ENCODE measurements around the gene ARL16. TPM values are rescaled to one million over a fixed set of nuclear protein-coding genes. Genes with fewer than 3 reads are reported as not detected.

Gene ARL16
- total and polyA plus RNA-seq, 4 donors = 7.9 to 24.3 (median 11.3) TPM

GRCh38 chr17:81723651-81724209 is 40.1 kb upstream of the ARL16 start:
- Histone ChIP-seq H3K27me3 (ENCODE audit: control insufficient read depth in 4 of 4, insufficient read depth in 4 of 4, low read length in 3 of 4) (no peaks in the 10 kb centered on the region), H3K27ac (ENCODE audit: low read depth in 1 of 2, low read length in 2 of 2) (peak overlapping the region in 1 of 2 donors; percentile 60), H3K4me1 (ENCODE audit: control insufficient read depth in 4 of 4, insufficient read depth in 4 of 4, low read length in 3 of 4) (peaks cover 12 to 59% (median 39%) of the 10 kb centered on the region in 4 donors), H3K9ac (ENCODE audit: low read depth in 1 of 2, low read length in 2 of 2) (no peak overlapping the region), H3K36me3 (ENCODE audit: control insufficient read depth in 4 of 4, insufficient read depth in 3 of 4, low read depth in 1 of 4, low read length in 3 of 4) (no peaks in the 10 kb centered on the region), H3K4me3 (ENCODE audit: low read depth in 1 of 3, low read length in 3 of 3) (no peak overlapping the region), H3K9me3 (ENCODE audit: control insufficient read depth in 4 of 4, low read length in 3 of 4) (no peaks in the 10 kb centered on the region)
- 41% methylated on average over 12 of the region's 12 CpGs for WGBS
- no peak for DNase-seq (ENCODE audit: low spot score)
- TF ChIP-seq GABPA (IDR thresholded peaks at IDR 0.05 in 1 of 2, conservative IDR thresholded peaks at IDR 0.05 in 1 of 2) (no peak), JUND (IDR thresholded peaks at IDR 0.05) (no peak), YY1 (IDR thresholded peaks at IDR 0.05) (no peak), RAD21 (IDR thresholded peaks at IDR 0.05) (no peak), TAF1 (conservative IDR thresholded peaks at IDR 0.05) (no peak)

GRCh38 chr17:81722184-81723120 is 38.9 kb upstream of the ARL16 start:
- H3K27ac ChIP-seq (ENCODE audit: low read depth in 1 of 2, low read length in 2 of 2) = peak overlapping the region; percentile 60 to 88
- DNase-seq (ENCODE audit: low spot score) = no peak
- peaks cover 12 to 59% (median 38%) of the 10 kb centered on the region in 4 donors for H3K4me1 ChIP-seq (ENCODE audit: control insufficient read depth in 4 of 4, insufficient read depth in 4 of 4, low read length in 3 of 4)
- H3K9me3 ChIP-seq (ENCODE audit: control insufficient read depth in 4 of 4, low read length in 3 of 4) = no peaks in the 10 kb centered on the region
- H3K27me3 ChIP-seq (ENCODE audit: control insufficient read depth in 4 of 4, insufficient read depth in 4 of 4, low read length in 3 of 4) = no peaks in the 10 kb centered on the region
- 16% methylated on average over 10 of the region's 10 CpGs for WGBS
- TF ChIP-seq CTCF (IDR thresholded peaks at IDR 0.05; ENCODE audit: low read depth, low read length, missing input control) (peak; percentile 14), REST (IDR thresholded peaks at IDR 0.05) (peak; percentile 38), FOXA2 (IDR thresholded peaks at IDR 0.05) (no peak), YY1 (IDR thresholded peaks at IDR 0.05) (peak; percentile 89), ATF3 (IDR thresholded peaks at IDR 0.05) (no peak), FOXA1 (IDR thresholded peaks at IDR 0.05) (peak; percentile 26), JUND (IDR thresholded peaks at IDR 0.05) (no peak), HNF4G (IDR thresholded peaks at IDR 0.05) (peak; percentile 27), EGR1 (IDR thresholded peaks at IDR 0.05; ENCODE audit: low read depth in 2 of 2) (peak in 1 of 2 donors; percentile 46), RXRA (IDR thresholded peaks at IDR 0.05) (peak; percentile 76 to 79), TAF1 (conservative IDR thresholded peaks at IDR 0.05) (no peak), GABPA (IDR thresholded peaks at IDR 0.05 in 1 of 2, conservative IDR thresholded peaks at IDR 0.05 in 1 of 2) (no peak), SP1 (IDR thresholded peaks at IDR 0.05) (peak; percentile 82), MAX (IDR thresholded peaks at IDR 0.05) (no peak), NR2F2 (IDR thresholded peaks at IDR 0.05) (peak; percentile 42), HNF4A (conservative IDR thresholded peaks at IDR 0.05) (peak; percentile 77 to 80), RAD21 (IDR thresholded peaks at IDR 0.05) (peak in 1 of 2 donors; percentile 23), ZBTB33 (IDR thresholded peaks at IDR 0.05) (no peak)
- H3K9ac ChIP-seq (ENCODE audit: low read depth in 1 of 2, low read length in 2 of 2) = peak overlapping the region in 1 of 2 donors; percentile 13
- H3K4me3 ChIP-seq (ENCODE audit: low read depth in 1 of 3, low read length in 3 of 3) = no peak overlapping the region
- peaks cover 0 to 5% (median 0%) of the 10 kb centered on the region in 4 donors for H3K36me3 ChIP-seq (ENCODE audit: control insufficient read depth in 4 of 4, insufficient read depth in 3 of 4, low read depth in 1 of 4, low read length in 3 of 4)
